ENCODE measurements around the gene TRAK1.
A peak's percentile ranks its signal among the peaks of the same experiment; 100 is the strongest.

The TRAK1 gene

DNA sequence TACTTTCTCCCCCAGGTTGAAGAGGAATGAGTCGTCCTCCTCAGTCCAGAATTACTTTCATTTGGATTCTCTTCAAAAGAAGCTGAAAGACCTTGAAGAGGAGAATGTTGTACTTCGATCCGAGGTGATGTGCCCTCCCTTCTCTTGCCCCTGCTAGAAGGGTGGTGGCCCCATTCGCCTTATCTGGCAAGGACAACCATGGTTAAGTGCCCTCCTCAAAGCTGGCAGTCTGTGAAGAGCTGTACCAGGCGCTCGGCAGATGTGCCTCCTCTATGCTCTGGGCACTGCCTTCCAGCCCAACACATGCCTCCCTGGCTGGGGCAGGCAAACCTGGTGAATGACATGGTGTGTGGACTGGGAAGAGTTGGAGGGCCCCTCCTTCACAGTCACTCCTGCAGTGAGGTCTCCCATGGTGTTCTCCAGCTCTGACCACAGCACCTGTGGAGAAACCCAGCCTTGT is 97.9 kb downstream of the TRAK1 start:
- Histone ChIP-seq H3K4me1 (ENCODE audit: control insufficient read depth in 1 of 2, insufficient read depth in 1 of 2, low read depth in 1 of 2, low read length in 1 of 2) (peaks cover 13 to 16% of the 10 kb centered on the region in 2 experiments), H3K9me3 (no peaks in the 10 kb centered on the region), H3K36me3 (peaks cover 21% of the 10 kb centered on the region)

GRCh38 chr3:42189736-42190135 is 98.6 kb downstream of the TRAK1 start:
- H3K9me3 ChIP-seq, result no peaks in the 10 kb centered on the region
- H3K4me1 ChIP-seq (ENCODE audit: control insufficient read depth in 1 of 2, insufficient read depth in 1 of 2, low read depth in 1 of 2, low read length in 1 of 2), result peaks cover 13 to 16% of the 10 kb centered on the region in 2 experiments
- TF ChIP-seq, protein P1, sequence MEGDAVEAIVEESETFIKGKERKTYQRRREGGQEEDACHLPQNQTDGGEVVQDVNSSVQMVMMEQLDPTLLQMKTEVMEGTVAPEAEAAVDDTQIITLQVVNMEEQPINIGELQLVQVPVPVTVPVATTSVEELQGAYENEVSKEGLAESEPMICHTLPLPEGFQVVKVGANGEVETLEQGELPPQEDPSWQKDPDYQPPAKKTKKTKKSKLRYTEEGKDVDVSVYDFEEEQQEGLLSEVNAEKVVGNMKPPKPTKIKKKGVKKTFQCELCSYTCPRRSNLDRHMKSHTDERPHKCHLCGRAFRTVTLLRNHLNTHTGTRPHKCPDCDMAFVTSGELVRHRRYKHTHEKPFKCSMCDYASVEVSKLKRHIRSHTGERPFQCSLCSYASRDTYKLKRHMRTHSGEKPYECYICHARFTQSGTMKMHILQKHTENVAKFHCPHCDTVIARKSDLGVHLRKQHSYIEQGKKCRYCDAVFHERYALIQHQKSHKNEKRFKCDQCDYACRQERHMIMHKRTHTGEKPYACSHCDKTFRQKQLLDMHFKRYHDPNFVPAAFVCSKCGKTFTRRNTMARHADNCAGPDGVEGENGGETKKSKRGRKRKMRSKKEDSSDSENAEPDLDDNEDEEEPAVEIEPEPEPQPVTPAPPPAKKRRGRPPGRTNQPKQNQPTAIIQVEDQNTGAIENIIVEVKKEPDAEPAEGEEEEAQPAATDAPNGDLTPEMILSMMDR (IDR thresholded peaks at IDR 0.05), result no peak
- no peaks in the 10 kb centered on the region for H3K27me3 ChIP-seq
- H3K27ac ChIP-seq, result no peak overlapping the region
- H3K36me3 ChIP-seq, result peaks cover 23% of the 10 kb centered on the region
- H3K4me3 ChIP-seq (ENCODE audit: low read depth in 1 of 2, low read length in 1 of 2), result no peak overlapping the region

More for the DNA sequence above, 97.9 kb downstream of the TRAK1 start:
- TF ChIP-seq, protein P1 (IDR thresholded peaks at IDR 0.05), result no peak
- Histone ChIP-seq H3K4me3 (ENCODE audit: low read depth in 1 of 2, low read length in 1 of 2) (no peak overlapping the region), H3K27me3 (no peaks in the 10 kb centered on the region), H3K27ac (no peak overlapping the region)

DNA sequence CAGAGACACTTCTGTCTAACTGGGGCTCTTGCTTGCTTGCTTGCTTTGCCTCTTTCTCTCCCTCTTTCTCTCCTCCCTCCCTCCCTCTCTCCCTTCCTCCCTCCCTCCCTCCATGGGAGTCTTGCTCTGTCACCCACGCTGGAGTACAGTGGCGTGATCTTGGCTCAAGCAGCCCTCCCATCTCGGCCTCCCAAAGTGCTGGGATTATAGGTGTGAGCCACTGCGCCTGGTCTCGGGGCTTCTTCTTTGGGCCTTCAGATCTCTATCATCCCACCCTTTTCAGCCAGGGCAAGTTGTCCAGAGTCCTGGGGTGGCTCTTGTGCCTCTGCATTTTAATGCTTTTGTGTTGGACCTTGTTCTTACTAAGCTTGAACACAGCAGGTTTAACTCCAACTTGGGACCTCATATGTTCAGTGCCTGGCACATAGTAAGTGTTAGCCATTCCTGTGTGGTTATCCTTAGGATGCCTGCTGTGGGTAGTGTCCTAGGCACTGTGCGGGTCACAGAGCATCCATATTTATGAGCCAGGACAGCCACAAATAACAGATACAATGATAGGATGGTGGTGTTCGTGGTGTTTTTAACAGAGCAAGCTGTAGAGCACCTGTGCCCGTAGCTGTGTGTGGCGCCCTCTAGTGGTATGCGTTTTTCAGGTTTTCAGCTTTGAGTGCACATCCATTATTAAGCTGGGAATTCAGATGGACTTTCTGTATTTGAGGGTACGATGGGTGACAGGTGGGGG is 99.7 kb downstream of the TRAK1 start:
- H3K27me3 ChIP-seq, result no peaks in the 10 kb centered on the region
- H3K27ac ChIP-seq, result no peak overlapping the region
- H3K9me3 ChIP-seq, result no peaks in the 10 kb centered on the region
- H3K4me1 ChIP-seq (ENCODE audit: control insufficient read depth in 1 of 2, insufficient read depth in 1 of 2, low read depth in 1 of 2, low read length in 1 of 2), result peaks cover 13 to 16% of the 10 kb centered on the region in 2 experiments
- H3K4me3 ChIP-seq (ENCODE audit: low read depth in 1 of 2, low read length in 1 of 2), result no peak overlapping the region
- TF ChIP-seq, protein P1 (IDR thresholded peaks at IDR 0.05), result no peak
- peaks cover 29% of the 10 kb centered on the region for H3K36me3 ChIP-seq

- Histone ChIP-seq H3K27me3 (no peaks in the 10 kb centered on the region), H3K36me3 (peaks cover 29% of the 10 kb centered on the region), H3K9me3 (no peaks in the 10 kb centered on the region), H3K4me3 (ENCODE audit: low read depth in 1 of 2, low read length in 1 of 2) (no peak overlapping the region), H3K4me1 (ENCODE audit: control insufficient read depth in 1 of 2, insufficient read depth in 1 of 2, low read depth in 1 of 2, low read length in 1 of 2) (peaks cover 13 to 16% of the 10 kb centered on the region in 2 experiments), H3K27ac (no peak overlapping the region)
- TF ChIP-seq, protein P1 (IDR thresholded peaks at IDR 0.05), result no peak
Measured at GRCh38 chr3:42191443-42191747, 100.2 kb downstream of the TRAK1 start.

DNA sequence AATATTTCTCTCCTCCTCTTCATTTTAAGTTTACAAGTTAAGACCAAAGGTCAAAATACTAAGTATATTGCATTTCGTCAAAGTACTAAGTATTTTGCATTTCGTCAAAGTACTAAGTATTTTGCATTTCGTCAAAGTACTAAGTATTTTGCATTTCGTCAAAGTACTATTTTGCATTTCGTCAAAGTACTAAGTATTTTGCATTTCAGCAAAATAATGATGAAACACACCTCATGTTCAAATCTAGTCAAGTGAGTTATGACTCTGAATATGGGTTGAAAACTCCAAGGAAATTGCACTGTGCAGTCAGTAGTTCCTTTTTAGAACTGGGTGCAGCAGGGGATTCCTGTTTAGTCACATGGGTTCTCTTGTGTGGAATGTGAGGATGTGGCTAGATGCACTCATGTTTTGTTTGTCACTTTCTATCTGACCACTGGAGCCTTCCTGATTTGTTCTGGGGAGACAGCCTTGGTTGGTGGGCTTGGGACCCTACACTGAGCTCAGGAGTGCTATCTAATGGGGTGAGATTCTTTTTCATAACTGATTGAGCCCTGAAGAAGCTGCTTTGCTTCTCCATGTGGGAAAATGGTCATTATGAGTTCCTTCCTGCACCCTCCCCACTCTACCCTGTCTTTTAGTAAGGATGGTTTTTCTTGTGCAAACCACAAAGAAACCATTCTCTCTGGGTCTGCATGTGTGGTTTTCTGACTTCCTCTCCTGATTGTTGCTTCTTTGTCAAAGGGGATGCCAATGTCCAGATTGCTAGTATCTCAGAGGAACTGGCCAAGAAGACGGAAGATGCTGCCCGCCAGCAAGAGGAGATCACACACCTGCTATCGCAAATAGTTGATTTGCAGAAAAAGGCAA is 101.4 kb downstream of the TRAK1 start:
- TF ChIP-seq, protein P1 (IDR thresholded peaks at IDR 0.05), result no peak
- no peaks in the 10 kb centered on the region for H3K27me3 ChIP-seq
- H3K27ac ChIP-seq, result peak overlapping the region; percentile 66
- H3K4me1 ChIP-seq (ENCODE audit: control insufficient read depth in 1 of 2, insufficient read depth in 1 of 2, low read depth in 1 of 2, low read length in 1 of 2), result peaks cover 13 to 16% of the 10 kb centered on the region in 2 experiments
- H3K9me3 ChIP-seq, result no peaks in the 10 kb centered on the region
- H3K36me3 ChIP-seq, result peaks cover 38% of the 10 kb centered on the region
- no peak overlapping the region for H3K4me3 ChIP-seq (ENCODE audit: low read depth in 1 of 2, low read length in 1 of 2)
